ENCODE data around the gene ICA1L. TPM values are rescaled to one million over a fixed set of nuclear protein-coding genes. Genes with fewer than 3 reads are reported as not detected.
"Not testable (repeated sequence)": the region's sequence is repeated elsewhere in the genome, so short reads cannot be mapped to it uniquely, and the experiment has no call there.

The ICA1L gene
- total RNA-seq, 4 donors from 2014 or later: 3.4 to 14.0 (median 9.9) TPM

DNA sequence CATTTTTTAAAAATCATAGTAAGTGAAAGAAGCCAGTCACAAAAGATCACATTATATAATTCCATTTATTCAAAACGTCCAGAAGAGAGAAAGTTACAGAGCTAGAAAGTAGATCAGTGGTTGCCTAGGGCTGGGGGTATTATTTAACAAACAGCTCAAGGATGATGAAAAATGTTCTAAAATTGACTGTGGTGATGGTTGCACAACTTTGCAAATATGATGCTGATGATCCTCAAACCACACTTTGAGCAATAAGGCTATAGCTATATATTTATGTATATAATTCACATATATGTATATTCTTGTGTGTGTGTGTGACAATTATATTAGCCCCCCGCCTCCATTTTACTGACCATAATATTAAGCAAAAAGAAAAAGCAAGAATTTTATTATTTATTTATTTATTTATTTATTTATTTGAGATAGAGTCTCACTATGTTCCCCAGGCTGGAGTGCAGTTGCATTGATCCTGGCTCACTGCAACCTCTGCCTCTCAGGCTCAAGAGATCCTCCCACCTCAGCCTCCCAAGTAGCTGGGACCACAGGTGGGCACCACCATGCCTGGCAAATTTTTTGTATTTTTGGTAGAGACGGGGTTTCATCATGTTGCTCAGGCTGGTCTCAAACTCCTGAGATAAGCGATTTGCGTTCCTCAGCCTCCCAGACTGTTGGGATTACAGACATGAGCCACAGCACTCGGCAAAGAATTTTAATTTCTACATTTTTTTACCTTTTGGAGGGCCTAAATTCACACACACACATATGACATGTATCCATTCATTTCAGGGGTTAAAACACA is 38.0 kb upstream of the ICA1L start:
- ATAC-seq (ENCODE audit: low FRiP score) (no peak), DNase-seq (ENCODE audit: low spot score) (no peak)
- TF ChIP-seq, protein P1, sequence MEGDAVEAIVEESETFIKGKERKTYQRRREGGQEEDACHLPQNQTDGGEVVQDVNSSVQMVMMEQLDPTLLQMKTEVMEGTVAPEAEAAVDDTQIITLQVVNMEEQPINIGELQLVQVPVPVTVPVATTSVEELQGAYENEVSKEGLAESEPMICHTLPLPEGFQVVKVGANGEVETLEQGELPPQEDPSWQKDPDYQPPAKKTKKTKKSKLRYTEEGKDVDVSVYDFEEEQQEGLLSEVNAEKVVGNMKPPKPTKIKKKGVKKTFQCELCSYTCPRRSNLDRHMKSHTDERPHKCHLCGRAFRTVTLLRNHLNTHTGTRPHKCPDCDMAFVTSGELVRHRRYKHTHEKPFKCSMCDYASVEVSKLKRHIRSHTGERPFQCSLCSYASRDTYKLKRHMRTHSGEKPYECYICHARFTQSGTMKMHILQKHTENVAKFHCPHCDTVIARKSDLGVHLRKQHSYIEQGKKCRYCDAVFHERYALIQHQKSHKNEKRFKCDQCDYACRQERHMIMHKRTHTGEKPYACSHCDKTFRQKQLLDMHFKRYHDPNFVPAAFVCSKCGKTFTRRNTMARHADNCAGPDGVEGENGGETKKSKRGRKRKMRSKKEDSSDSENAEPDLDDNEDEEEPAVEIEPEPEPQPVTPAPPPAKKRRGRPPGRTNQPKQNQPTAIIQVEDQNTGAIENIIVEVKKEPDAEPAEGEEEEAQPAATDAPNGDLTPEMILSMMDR (IDR thresholded peaks at IDR 0.05): no peak

DNA sequence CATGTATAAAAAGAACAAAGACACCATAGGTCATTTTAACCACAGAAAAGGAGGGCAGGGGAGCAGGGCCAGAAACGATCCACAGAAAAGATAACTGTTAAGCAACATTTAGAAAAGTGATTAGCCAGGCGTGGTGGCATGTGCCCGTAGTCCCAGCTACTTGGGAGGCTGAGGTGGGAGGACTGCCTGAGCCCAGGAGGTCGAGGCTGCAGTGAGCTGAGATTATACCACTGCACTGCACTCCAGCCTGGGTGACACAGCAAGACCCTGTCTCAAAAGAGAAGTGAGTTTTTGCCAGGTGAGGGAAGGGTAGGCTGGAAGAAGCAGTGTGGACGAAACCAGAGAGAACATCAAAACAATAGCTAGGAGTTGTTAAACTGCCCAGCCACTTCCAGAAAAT is 36.6 kb upstream of the ICA1L start:
- TF ChIP-seq, protein P1 (IDR thresholded peaks at IDR 0.05): no peak
- no peak for ATAC-seq (ENCODE audit: low FRiP score)

DNA sequence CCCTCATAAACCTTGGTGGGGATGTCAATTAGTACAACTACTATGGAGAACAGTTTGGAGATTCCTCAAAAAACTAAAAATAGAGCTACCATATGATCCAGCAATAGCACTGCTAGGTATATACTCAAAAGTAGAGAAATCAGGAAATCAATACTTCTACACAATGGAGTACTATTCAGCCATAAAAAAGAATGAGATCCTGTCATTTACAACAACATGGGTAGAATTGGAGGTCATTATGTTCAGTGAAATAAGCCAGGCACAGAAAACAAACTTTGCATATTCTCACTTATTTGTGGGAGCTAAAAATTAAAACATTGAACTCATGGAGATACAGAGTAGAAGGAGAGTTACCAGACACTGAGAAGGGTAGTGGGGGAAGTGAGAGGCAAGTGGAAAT is 33.9 kb upstream of the ICA1L start:
- ATAC-seq (ENCODE audit: low FRiP score); DNase-seq (ENCODE audit: low spot score): not testable (repeated sequence)

More for the DNA sequence above, 36.6 kb upstream of the ICA1L start:
- DNase-seq (ENCODE audit: low spot score): no peak

DNA sequence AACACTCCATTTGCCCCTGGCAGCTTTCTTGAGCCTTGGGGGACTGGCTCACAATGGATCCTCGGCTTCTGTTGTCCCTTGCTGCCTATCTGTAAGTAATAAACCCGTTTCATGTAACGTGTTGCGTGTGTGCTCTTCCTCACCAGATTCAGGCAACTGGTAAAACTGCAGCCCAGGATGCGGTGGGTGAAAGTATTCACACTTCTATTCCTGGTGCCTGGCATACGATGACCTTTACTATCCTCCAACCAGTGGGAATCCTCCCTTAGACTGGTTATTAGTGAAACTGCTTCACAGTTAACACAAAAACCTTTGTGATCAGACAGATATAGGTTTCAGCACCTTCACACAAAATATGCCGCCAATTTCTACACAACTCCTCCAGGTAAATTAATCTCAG is 13.6 kb upstream of the ICA1L start:
- DNase-seq (ENCODE audit: low spot score): no peak
- no peak for ATAC-seq (ENCODE audit: low FRiP score)
- TF ChIP-seq, protein P1 (IDR thresholded peaks at IDR 0.05): no peak

DNA sequence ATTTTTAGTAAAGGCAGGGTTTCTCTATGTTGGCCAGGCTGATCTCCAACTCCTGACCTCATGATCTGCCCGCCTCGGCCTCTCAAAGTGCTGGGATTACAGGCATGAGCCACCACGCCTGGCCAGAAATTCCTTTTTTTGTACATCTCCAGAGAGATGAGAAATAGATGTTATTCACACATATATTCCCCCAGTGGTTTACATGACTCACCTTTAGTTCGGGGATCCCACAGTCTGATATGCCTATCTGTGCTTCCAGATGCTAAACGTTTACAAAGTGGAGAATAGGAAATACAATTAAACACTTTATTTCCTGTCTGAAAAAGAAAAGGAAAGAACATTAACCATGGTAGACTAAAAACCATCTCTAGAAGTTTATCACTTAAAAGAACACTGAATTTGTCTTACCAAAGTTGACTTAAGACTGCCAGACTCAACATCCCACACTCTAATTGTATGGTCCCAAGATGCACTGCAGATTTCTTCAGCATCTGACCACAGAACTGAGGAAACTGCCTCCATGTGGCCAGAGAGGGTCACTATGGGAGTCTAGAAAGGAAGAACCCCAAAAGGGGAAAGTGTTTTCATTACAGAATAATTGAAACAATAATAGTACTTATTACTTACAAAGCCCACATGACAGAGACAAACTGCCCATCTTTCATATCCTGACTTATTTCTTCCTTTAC is 12.6 kb upstream of the ICA1L start:
- TF ChIP-seq, protein P1 (IDR thresholded peaks at IDR 0.05): no peak
- DNase-seq (ENCODE audit: low spot score) (no peak), ATAC-seq (ENCODE audit: low FRiP score) (no peak)

DNA sequence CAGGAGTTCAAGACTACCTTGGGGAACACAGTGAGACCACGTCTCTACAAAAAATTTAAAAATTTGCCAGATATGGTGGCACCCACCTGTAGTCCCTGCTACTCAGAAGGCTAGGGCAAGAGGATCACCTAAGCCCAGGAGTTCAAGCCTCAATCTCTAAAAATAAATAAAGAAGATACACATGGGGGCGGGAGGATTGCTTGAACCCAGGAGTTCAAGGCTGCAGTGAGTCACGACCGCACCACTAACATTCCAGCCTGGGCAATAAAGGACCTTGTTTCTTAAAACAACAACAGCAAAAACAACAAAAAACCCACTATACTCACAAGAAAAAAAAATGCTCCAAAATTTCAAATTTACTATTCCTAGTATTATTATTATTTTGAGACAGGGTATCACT is 10.0 kb upstream of the ICA1L start:
- TF ChIP-seq, protein P1 (IDR thresholded peaks at IDR 0.05): no peak
- no peak for DNase-seq (ENCODE audit: low spot score)
- no peak for ATAC-seq (ENCODE audit: low FRiP score)

DNA sequence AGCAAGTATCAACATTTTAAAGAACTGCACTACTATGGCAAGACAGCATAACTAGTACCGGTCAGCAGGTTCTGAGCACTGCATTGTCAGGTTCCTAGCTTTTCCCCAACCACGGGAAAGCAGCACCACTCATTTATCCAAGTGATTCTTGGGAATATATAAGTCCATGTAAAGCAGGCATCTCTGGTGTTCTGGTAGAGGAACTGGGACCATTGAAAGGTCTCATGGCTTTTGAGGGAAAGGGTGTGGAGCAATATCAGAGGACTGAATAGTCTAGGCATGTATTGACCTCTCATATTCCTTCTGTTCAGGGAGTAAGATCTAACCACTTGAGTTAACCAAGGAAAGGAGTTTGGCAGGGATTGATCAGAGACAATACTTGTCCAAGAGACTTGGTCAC is 6.1 kb upstream of the ICA1L start:
- no peak for DNase-seq (ENCODE audit: low spot score)
- no peak for ATAC-seq (ENCODE audit: low FRiP score)
- TF ChIP-seq, protein P1 (IDR thresholded peaks at IDR 0.05): no peak
